HEK293 (cell line): ENCODE data around the gene CACNG7.

ENCODE experiments used
- GLI4 ChIP-seq: fragments of 450-650 bp; formaldehyde crosslinking; IDR thresholded peaks from 2 replicates; pipeline ENCODE4 v1.5.1; 2016; ENCODE audit warnings: missing biosample characterization, missing genetic modification characterization
- HOXC10 ChIP-seq: sonication (generic); formaldehyde crosslinking; IDR thresholded peaks from 2 replicates; pipeline ENCODE4 v1.8.1; 2023; ENCODE audit warnings: mild to moderate bottlenecking, missing genetic modification reagents
- KLF10 ChIP-seq: fragments of 450-650 bp; IDR thresholded peaks from 2 replicates; pipeline ENCODE4 v1.5.1; 2018; ENCODE audit warnings: missing biosample characterization, mild to moderate bottlenecking, missing genetic modification characterization
- ZNF510 ChIP-seq: fragments of 450-650 bp; formaldehyde crosslinking; IDR thresholded peaks from 2 replicates; pipeline ENCODE4 v1.5.1; 2018; ENCODE audit warnings: mild to moderate bottlenecking, missing genetic modification characterization, missing biosample characterization; ENCODE audit not compliant: insufficient replicate concordance
- ZNF549 ChIP-seq: fragments of 450-650 bp; IDR thresholded peaks from 2 replicates; pipeline ENCODE4 v1.5.1; 2018; ENCODE audit warnings: missing biosample characterization, missing genetic modification characterization, mild to moderate bottlenecking, inconsistent platforms, moderate library complexity
- ZNF626 ChIP-seq: fragments of 450-650 bp; sonication (Bioruptor Pico); formaldehyde crosslinking; IDR thresholded peaks from 2 replicates; pipeline ENCODE4 v1.5.1; 2018; ENCODE audit warnings: missing biosample characterization, missing genetic modification characterization, inconsistent platforms
- ZNF768 ChIP-seq: fragments of 450-650 bp; formaldehyde crosslinking; IDR thresholded peaks from 2 replicates; pipeline ENCODE4 v1.5.1; 2018; ENCODE audit warnings: missing biosample characterization, mild to moderate bottlenecking, missing genetic modification characterization
- ZNF785 ChIP-seq: fragments of 450-650 bp; formaldehyde crosslinking; IDR thresholded peaks from 2 replicates; pipeline ENCODE4 v1.5.1; 2016; ENCODE audit warnings: missing biosample characterization, missing genetic modification characterization
- ZXDB ChIP-seq: fragments of 450-650 bp; formaldehyde crosslinking; IDR thresholded peaks from 2 replicates; pipeline ENCODE4 v1.5.1; 2016; ENCODE audit warnings: missing biosample characterization, missing genetic modification characterization
- TF ChIP-seq, protein P1 (sequence below): fragments of 450-650 bp; IDR thresholded peaks from 2 replicates; pipeline ENCODE4 v1.5.1; 2018; ENCODE audit warnings: missing biosample characterization, mild to moderate bottlenecking, missing genetic modification characterization
- TF ChIP-seq, protein P2 (sequence below): fragments of 450-650 bp; formaldehyde crosslinking; IDR thresholded peaks from 2 replicates; pipeline ENCODE4 v1.5.1; 2016; ENCODE audit warnings: missing biosample characterization, missing genetic modification characterization
- TF ChIP-seq, protein P3 (sequence below): fragments of 450-650 bp; formaldehyde crosslinking; IDR thresholded peaks from 2 replicates; pipeline ENCODE4 v1.5.1; 2016; ENCODE audit warnings: missing biosample characterization, missing genetic modification characterization
- TF ChIP-seq, protein P4 (sequence below): fragments of 450-650 bp; IDR thresholded peaks from 2 replicates; pipeline ENCODE4 v1.5.1; 2018; ENCODE audit warnings: missing biosample characterization, missing genetic modification characterization
- TF ChIP-seq, protein P5 (sequence below): fragments of 450-650 bp; formaldehyde crosslinking; IDR thresholded peaks from 2 replicates; pipeline ENCODE4 v1.5.1; 2016; ENCODE audit warnings: missing biosample characterization, missing genetic modification characterization
- TF ChIP-seq, protein P6 (sequence below): fragments of 450-650 bp; formaldehyde crosslinking; IDR thresholded peaks from 2 replicates; pipeline ENCODE4 v1.5.1; 2016; ENCODE audit warnings: missing biosample characterization, missing genetic modification characterization
- TF ChIP-seq, protein P7 (sequence below): fragments of 450-650 bp; formaldehyde crosslinking; conservative IDR thresholded peaks from 2 replicates; pipeline ENCODE4 v1.5.1; 2016; ENCODE audit warnings: low read depth, missing biosample characterization, missing genetic modification characterization

Gene CACNG7

DNA sequence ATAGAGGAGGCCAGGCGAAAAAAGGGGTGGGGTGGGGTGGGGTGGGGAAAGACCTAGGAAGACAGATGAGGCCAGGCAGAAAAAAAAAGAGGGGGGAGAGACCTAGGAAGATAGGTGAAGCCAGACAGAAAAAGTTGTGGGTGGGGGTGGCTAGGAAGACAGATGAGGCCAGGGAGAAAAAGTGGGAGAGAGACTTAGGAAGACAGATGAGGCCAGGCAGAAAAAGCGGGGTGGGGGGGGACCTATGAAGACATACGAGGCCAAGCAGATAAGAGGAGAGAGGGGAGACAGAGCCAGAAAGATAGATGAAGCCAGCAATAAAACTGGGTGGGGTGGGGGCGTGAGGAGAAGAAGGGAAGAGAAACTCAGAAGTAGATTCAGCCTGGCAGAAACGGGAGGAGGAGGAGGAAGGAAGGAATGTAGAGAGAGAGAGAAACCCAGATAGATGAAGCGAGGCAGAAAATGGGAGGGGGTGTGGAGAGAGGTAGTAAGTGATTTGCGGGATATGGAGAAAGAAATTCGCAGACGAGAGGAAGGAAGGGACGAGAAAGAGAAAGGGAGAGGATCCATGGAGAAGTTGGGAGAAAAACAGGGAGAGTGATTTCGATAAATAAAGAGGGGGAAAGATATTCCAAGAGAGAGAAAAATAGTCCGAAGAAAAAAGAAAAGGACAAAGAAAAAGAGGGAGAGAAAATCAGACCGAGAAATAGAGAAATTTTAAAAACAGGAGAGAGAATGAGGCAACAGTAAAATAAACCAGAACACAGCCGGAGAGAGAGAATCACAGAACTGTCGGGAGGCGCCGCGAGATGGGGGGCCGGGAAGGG lies 70.1 kb downstream of the CACNG7 start (continued):
- TF ChIP-seq ZNF549 (tag by site-specific recombination): no peak
- no peak for TF ChIP-seq ZNF510 (tag by site-specific recombination)
- TF ChIP-seq, protein P1, sequence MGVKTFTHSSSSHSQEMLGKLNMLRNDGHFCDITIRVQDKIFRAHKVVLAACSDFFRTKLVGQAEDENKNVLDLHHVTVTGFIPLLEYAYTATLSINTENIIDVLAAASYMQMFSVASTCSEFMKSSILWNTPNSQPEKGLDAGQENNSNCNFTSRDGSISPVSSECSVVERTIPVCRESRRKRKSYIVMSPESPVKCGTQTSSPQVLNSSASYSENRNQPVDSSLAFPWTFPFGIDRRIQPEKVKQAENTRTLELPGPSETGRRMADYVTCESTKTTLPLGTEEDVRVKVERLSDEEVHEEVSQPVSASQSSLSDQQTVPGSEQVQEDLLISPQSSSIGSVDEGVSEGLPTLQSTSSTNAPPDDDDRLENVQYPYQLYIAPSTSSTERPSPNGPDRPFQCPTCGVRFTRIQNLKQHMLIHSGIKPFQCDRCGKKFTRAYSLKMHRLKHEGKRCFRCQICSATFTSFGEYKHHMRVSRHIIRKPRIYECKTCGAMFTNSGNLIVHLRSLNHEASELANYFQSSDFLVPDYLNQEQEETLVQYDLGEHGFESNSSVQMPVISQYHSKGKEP (tag by site-specific recombination): no peak
- TF ChIP-seq, protein P2, sequence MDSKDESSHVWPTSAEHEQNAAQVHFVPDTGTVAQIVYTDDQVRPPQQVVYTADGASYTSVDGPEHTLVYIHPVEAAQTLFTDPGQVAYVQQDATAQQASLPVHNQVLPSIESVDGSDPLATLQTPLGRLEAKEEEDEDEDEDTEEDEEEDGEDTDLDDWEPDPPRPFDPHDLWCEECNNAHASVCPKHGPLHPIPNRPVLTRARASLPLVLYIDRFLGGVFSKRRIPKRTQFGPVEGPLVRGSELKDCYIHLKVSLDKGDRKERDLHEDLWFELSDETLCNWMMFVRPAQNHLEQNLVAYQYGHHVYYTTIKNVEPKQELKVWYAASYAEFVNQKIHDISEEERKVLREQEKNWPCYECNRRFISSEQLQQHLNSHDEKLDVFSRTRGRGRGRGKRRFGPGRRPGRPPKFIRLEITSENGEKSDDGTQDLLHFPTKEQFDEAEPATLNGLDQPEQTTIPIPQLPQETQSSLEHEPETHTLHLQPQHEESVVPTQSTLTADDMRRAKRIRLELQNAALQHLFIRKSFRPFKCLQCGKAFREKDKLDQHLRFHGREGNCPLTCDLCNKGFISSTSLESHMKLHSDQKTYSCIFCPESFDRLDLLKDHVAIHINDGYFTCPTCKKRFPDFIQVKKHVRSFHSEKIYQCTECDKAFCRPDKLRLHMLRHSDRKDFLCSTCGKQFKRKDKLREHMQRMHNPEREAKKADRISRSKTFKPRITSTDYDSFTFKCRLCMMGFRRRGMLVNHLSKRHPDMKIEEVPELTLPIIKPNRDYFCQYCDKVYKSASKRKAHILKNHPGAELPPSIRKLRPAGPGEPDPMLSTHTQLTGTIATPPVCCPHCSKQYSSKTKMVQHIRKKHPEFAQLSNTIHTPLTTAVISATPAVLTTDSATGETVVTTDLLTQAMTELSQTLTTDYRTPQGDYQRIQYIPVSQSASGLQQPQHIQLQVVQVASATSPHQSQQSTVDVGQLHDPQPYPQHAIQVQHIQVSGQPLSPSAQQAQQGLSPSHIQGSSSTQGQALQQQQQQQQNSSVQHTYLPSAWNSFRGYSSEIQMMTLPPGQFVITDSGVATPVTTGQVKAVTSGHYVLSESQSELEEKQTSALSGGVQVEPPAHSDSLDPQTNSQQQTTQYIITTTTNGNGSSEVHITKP (tag by site-specific recombination): no peak
- TF ChIP-seq, protein P3, sequence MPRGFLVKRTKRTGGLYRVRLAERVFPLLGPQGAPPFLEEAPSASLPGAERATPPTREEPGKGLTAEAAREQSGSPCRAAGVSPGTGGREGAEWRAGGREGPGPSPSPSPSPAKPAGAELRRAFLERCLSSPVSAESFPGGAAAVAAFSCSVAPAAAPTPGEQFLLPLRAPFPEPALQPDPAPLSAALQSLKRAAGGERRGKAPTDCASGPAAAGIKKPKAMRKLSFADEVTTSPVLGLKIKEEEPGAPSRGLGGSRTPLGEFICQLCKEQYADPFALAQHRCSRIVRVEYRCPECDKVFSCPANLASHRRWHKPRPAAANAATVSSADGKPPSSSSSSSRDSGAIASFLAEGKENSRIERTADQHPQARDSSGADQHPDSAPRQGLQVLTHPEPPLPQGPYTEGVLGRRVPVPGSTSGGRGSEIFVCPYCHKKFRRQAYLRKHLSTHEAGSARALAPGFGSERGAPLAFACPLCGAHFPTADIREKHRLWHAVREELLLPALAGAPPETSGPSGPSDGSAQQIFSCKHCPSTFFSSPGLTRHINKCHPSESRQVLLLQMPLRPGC (tag by site-specific recombination): no peak
- TF ChIP-seq ZNF626 (tag by site-specific recombination): no peak
- TF ChIP-seq, protein P4, sequence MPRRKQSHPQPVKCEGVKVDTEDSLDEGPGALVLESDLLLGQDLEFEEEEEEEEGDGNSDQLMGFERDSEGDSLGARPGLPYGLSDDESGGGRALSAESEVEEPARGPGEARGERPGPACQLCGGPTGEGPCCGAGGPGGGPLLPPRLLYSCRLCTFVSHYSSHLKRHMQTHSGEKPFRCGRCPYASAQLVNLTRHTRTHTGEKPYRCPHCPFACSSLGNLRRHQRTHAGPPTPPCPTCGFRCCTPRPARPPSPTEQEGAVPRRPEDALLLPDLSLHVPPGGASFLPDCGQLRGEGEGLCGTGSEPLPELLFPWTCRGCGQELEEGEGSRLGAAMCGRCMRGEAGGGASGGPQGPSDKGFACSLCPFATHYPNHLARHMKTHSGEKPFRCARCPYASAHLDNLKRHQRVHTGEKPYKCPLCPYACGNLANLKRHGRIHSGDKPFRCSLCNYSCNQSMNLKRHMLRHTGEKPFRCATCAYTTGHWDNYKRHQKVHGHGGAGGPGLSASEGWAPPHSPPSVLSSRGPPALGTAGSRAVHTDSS: 0 out of 2 replicates have a peak, but pooled peaks have one; percentile 18
- TF ChIP-seq, protein P5, sequence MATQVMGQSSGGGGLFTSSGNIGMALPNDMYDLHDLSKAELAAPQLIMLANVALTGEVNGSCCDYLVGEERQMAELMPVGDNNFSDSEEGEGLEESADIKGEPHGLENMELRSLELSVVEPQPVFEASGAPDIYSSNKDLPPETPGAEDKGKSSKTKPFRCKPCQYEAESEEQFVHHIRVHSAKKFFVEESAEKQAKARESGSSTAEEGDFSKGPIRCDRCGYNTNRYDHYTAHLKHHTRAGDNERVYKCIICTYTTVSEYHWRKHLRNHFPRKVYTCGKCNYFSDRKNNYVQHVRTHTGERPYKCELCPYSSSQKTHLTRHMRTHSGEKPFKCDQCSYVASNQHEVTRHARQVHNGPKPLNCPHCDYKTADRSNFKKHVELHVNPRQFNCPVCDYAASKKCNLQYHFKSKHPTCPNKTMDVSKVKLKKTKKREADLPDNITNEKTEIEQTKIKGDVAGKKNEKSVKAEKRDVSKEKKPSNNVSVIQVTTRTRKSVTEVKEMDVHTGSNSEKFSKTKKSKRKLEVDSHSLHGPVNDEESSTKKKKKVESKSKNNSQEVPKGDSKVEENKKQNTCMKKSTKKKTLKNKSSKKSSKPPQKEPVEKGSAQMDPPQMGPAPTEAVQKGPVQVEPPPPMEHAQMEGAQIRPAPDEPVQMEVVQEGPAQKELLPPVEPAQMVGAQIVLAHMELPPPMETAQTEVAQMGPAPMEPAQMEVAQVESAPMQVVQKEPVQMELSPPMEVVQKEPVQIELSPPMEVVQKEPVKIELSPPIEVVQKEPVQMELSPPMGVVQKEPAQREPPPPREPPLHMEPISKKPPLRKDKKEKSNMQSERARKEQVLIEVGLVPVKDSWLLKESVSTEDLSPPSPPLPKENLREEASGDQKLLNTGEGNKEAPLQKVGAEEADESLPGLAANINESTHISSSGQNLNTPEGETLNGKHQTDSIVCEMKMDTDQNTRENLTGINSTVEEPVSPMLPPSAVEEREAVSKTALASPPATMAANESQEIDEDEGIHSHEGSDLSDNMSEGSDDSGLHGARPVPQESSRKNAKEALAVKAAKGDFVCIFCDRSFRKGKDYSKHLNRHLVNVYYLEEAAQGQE (tag by site-specific recombination): 0 out of 2 replicates have a peak, but pooled peaks have one; percentile 19
- TF ChIP-seq ZNF768 (tag by site-specific recombination): no peak
- TF ChIP-seq, protein P6, sequence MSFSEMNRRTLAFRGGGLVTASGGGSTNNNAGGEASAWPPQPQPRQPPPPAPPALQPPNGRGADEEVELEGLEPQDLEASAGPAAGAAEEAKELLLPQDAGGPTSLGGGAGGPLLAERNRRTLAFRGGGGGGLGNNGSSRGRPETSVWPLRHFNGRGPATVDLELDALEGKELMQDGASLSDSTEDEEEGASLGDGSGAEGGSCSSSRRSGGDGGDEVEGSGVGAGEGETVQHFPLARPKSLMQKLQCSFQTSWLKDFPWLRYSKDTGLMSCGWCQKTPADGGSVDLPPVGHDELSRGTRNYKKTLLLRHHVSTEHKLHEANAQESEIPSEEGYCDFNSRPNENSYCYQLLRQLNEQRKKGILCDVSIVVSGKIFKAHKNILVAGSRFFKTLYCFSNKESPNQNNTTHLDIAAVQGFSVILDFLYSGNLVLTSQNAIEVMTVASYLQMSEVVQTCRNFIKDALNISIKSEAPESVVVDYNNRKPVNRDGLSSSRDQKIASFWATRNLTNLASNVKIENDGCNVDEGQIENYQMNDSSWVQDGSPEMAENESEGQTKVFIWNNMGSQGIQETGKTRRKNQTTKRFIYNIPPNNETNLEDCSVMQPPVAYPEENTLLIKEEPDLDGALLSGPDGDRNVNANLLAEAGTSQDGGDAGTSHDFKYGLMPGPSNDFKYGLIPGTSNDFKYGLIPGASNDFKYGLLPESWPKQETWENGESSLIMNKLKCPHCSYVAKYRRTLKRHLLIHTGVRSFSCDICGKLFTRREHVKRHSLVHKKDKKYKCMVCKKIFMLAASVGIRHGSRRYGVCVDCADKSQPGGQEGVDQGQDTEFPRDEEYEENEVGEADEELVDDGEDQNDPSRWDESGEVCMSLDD (tag by site-specific recombination): no peak
- TF ChIP-seq ZXDB (tag by site-specific recombination): no peak
- no peak for TF ChIP-seq KLF10 (tag by site-specific recombination)
- TF ChIP-seq GLI4: peak; percentile 22; the same call in 1 of the 2 replicates
- no peak for TF ChIP-seq ZNF785 (tag by site-specific recombination)
- no peak for TF ChIP-seq HOXC10 (CRISPR knock-in tag)
- TF ChIP-seq, protein P7, sequence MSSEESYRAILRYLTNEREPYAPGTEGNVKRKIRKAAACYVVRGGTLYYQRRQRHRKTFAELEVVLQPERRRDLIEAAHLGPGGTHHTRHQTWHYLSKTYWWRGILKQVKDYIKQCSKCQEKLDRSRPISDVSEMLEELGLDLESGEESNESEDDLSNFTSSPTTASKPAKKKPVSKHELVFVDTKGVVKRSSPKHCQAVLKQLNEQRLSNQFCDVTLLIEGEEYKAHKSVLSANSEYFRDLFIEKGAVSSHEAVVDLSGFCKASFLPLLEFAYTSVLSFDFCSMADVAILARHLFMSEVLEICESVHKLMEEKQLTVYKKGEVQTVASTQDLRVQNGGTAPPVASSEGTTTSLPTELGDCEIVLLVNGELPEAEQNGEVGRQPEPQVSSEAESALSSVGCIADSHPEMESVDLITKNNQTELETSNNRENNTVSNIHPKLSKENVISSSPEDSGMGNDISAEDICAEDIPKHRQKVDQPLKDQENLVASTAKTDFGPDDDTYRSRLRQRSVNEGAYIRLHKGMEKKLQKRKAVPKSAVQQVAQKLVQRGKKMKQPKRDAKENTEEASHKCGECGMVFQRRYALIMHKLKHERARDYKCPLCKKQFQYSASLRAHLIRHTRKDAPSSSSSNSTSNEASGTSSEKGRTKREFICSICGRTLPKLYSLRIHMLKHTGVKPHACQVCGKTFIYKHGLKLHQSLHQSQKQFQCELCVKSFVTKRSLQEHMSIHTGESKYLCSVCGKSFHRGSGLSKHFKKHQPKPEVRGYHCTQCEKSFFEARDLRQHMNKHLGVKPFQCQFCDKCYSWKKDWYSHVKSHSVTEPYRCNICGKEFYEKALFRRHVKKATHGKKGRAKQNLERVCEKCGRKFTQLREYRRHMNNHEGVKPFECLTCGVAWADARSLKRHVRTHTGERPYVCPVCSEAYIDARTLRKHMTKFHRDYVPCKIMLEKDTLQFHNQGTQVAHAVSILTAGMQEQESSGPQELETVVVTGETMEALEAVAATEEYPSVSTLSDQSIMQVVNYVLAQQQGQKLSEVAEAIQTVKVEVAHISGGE (tag by site-specific recombination): no peak; the same call in 1 of the 2 replicates
